HG02970 (cell line): Measurements from ENCODE around the gene PPA1.
"Not testable (repeated sequence)": the region's sequence is repeated elsewhere in the genome, so short reads cannot be mapped to it uniquely, and the experiment has no call there.

Experiments
- ATAC-seq: cut with Tn5 transposase; IDR thresholded peaks from one replicate; pipeline ENCODE4 v1.9.1; 2021; ENCODE audit warnings: mild to moderate bottlenecking, moderate library complexity, moderate number of reproducible peaks; ENCODE audit not compliant: unreplicated experiment, low FRiP score

Gene PPA1

GRCh38 chr10:70176441-70176840 lies 56.8 kb downstream of the PPA1 start:
- ATAC-seq, result no peak

GRCh38 chr10:70175516-70175915 lies 57.7 kb downstream of the PPA1 start:
- no peak for ATAC-seq

GRCh38 chr10:70174058-70174741 lies 59.0 kb downstream of the PPA1 start:
- no peak for ATAC-seq

DNA sequence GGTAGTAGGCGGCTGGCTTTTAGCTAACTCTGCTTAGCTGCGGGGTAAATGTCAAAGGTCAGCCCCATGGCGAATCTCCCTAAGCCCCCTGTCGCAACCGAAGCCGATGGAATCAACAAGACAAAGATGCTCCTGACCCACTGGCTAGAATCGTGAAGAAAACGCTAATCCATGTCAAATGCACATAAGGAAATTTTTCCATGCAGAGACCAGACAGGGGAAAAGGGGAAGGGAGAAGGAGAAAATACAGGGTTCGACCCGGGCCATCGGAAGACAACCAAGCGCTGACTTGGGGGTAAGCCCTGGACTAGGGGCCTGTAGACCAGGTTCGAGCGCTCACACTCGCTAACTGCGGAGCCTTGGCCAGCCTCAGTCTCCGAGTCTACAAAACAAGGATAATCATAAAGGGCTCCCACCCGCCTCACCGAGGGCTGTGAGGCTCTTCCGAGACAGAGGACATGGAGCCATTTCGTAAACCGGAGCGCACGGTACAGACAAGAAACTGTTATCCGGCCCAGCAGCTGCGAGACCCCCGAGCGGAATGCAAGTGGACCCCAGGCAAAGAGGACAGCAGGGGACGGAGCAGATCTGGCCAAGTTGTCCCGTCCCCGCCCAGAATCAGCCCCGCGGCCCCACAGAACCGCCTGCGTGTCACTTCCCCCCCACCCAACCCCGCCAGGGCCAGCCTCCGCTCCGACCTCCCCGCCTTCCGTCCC lies 63.4 kb downstream of the PPA1 start:
- ATAC-seq, result no peak

- no peak for ATAC-seq
These were observed 64.2 kb downstream of the PPA1 start for GRCh38 chr10:70169011-70169410.

- ATAC-seq, result no peak
These were observed 66.0 kb downstream of the PPA1 start for GRCh38 chr10:70167246-70167645.

- no peak for ATAC-seq
These were observed 66.8 kb downstream of the PPA1 start for GRCh38 chr10:70166394-70166793.

- no peak for ATAC-seq
These were observed 69.1 kb downstream of the PPA1 start for GRCh38 chr10:70164163-70164562.

- no peak for ATAC-seq
These were observed 69.8 kb downstream of the PPA1 start for GRCh38 chr10:70163448-70163847.

DNA sequence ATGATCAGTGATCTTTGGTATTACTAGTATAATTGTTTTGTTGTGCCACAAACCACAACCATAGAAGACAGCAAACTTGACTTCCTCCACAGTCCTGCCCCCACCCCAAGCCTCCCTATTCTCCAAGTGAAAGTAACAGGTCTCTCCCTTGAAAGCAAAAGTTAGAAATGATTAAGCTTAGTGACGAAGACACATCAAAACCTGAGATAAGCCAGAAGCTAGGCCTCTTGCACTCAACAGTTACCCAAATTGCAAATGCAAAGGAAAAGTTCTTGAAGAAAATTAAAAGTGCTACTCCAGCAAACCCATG lies 70.4 kb downstream of the PPA1 start:
- ATAC-seq, result no peak

DNA sequence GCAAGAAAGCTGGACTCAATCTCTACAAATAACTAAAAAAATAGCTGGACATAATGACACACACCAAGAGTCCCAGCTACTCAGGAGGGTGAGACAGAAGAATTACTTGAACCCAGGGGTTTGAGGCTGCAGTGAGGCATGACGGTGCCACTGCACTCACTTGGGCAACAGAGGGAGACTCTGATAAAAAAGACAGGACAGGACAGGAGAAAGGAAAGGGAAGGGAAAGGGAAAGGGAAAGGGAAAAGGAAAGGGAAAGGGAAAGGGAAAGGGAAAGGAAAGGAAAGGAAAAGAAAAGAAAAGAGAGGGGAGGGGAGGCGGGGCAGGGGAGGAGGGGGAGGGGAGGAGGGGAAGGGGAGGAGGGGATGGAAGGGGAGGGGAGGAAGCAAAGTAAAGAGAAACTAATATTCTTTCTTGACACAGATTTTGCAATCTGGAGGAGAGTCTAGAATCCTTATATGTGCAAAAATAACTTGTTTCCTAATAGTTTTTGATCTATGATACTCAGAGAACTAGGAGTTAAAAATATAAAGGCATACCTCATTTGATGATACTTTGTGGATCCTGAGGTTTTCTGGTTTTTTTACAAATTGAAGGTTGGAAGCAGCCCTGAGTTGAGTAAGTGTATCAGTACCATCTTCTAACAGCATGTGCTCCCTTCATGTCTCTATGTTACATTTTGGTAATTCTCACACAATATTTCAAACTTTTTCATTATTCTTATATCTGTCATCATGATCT lies 70.9 kb downstream of the PPA1 start:
- no peak for ATAC-seq

DNA sequence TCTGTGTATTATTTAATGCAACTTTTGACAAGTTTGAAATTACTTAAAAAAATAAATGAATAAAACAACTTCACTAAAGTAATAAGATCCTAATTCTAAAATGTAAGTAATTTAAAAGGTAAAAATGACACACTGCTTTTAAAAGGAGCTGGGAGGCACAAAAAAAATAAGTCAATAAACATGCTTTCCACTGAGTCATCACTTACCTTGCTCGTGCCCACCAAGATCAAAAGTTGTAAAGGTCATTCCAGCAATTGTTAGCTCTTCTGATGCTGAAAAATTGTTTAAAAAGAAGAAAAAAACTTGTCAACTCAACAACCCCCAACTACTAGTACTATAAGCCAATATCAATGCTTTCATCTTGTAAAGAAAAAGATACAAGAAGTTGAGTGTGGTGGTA lies 72.4 kb downstream of the PPA1 start:
- no peak for ATAC-seq

- not testable (repeated sequence) for ATAC-seq
These were observed 73.9 kb downstream of the PPA1 start for GRCh38 chr10:70159366-70159765.

- ATAC-seq, result no peak
These were observed 75.1 kb downstream of the PPA1 start for GRCh38 chr10:70158113-70158512.

- no peak for ATAC-seq
These were observed 77.9 kb downstream of the PPA1 start for GRCh38 chr10:70155255-70155838.
